ENCODE results near the gene HAGHL. TPM values are rescaled to one million over a fixed set of nuclear protein-coding genes. Genes with fewer than 3 reads are reported as not detected.

Gene HAGHL
- total and polyA plus RNA-seq, 9 donors = 2.6 to 25.7 (median 3.4) TPM; not detected in 1

- Histone ChIP-seq H3K4me3 (no peak overlapping the region), H3K27ac (no peak overlapping the region), H3K27me3 (peaks cover 9% of the 10 kb centered on the region), H3K9me3 (no peaks in the 10 kb centered on the region), H3K4me1 (ENCODE audit: insufficient read depth) (peaks cover 1% of the 10 kb centered on the region), H3K36me3 (no peaks in the 10 kb centered on the region)
- no peak for DNase-seq
- 22 to 35% (median 33%) methylated on average over 14 of the region's 14 CpGs for WGBS, 3 donors
- TF ChIP-seq, protein P1, sequence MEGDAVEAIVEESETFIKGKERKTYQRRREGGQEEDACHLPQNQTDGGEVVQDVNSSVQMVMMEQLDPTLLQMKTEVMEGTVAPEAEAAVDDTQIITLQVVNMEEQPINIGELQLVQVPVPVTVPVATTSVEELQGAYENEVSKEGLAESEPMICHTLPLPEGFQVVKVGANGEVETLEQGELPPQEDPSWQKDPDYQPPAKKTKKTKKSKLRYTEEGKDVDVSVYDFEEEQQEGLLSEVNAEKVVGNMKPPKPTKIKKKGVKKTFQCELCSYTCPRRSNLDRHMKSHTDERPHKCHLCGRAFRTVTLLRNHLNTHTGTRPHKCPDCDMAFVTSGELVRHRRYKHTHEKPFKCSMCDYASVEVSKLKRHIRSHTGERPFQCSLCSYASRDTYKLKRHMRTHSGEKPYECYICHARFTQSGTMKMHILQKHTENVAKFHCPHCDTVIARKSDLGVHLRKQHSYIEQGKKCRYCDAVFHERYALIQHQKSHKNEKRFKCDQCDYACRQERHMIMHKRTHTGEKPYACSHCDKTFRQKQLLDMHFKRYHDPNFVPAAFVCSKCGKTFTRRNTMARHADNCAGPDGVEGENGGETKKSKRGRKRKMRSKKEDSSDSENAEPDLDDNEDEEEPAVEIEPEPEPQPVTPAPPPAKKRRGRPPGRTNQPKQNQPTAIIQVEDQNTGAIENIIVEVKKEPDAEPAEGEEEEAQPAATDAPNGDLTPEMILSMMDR (IDR thresholded peaks at IDR 0.05) = no peak
- TF ChIP-seq EP300 (IDR thresholded peaks at IDR 0.05) = no peak
- TF ChIP-seq POLR2A (IDR thresholded peaks at IDR 0.05) = no peak
- intact Hi-C loops (cut with DNase I) = no loop called here
These were observed 19.8 kb upstream of the HAGHL start for GRCh38 chr16:707062-707538.

- WGBS, 3 donors = 53 to 54% (median 54%) methylated on average over 3 of the region's 3 CpGs
- Histone ChIP-seq H3K4me3 (no peak overlapping the region), H3K36me3 (no peaks in the 10 kb centered on the region), H3K27me3 (peaks cover 7% of the 10 kb centered on the region), H3K4me1 (ENCODE audit: insufficient read depth) (peaks cover 1% of the 10 kb centered on the region), H3K27ac (no peak overlapping the region), H3K9me3 (no peaks in the 10 kb centered on the region)
- TF ChIP-seq POLR2A (IDR thresholded peaks at IDR 0.05) = no peak
- TF ChIP-seq, protein P1 (IDR thresholded peaks at IDR 0.05) = no peak
- TF ChIP-seq EP300 (IDR thresholded peaks at IDR 0.05) = no peak
- intact Hi-C loops (cut with DNase I) = no loop called here
- DNase-seq = no peak
These were observed 18.9 kb upstream of the HAGHL start for GRCh38 chr16:708019-708418.

GRCh38 chr16:708959-709358 lies 17.9 kb upstream of the HAGHL start:
- no peak for DNase-seq
- TF ChIP-seq, protein P1 (IDR thresholded peaks at IDR 0.05) = no peak
- TF ChIP-seq POLR2A (IDR thresholded peaks at IDR 0.05) (no peak), EP300 (IDR thresholded peaks at IDR 0.05) (no peak)
- no peak overlapping the region for H3K4me3 ChIP-seq
- no peak overlapping the region for H3K27ac ChIP-seq
- H3K9me3 ChIP-seq = no peaks in the 10 kb centered on the region
- no peaks in the 10 kb centered on the region for H3K36me3 ChIP-seq
- H3K4me1 ChIP-seq (ENCODE audit: insufficient read depth) = peaks cover 1% of the 10 kb centered on the region
- WGBS, 3 donors = 73 to 93% (median 78%) methylated on average over 2 to 4 of the region's 4 CpGs
- intact Hi-C loops (cut with DNase I) = no loop called here
- H3K27me3 ChIP-seq = peaks cover 7% of the 10 kb centered on the region

GRCh38 chr16:709566-710499 lies 17.1 kb upstream of the HAGHL start:
- H3K9me3 ChIP-seq = no peaks in the 10 kb centered on the region
- no peaks in the 10 kb centered on the region for H3K36me3 ChIP-seq
- no peak for DNase-seq
- intact Hi-C loops (cut with DNase I) = loop anchor here in 1 of 4 donors (5.0 kb wide), 1 partner anchor 387 kb away; the partner anchor contains the start of gene C1QTNF8
- 6 to 10% (median 7%) methylated on average over 27 to 30 of the region's 30 CpGs for WGBS, 3 donors
- no peak for TF ChIP-seq EP300 (IDR thresholded peaks at IDR 0.05)
- no peak for TF ChIP-seq POLR2A (IDR thresholded peaks at IDR 0.05)
- TF ChIP-seq, protein P1 (IDR thresholded peaks at IDR 0.05) = no peak
- H3K4me3 ChIP-seq = no peak overlapping the region
- H3K27me3 ChIP-seq = peaks cover 3% of the 10 kb centered on the region
- peaks cover 6% of the 10 kb centered on the region for H3K4me1 ChIP-seq (ENCODE audit: insufficient read depth)
- no peak overlapping the region for H3K27ac ChIP-seq
